IMR-90 (cell line): Measurements from ENCODE around the gene CNTRL. TPM values are rescaled to one million over a fixed set of nuclear protein-coding genes. Genes with fewer than 3 reads are reported as not detected.
A peak's percentile ranks its signal among the peaks of the same experiment; 100 is the strongest.

Experiments
- ATAC-seq: fragments of 200-7000 bp; cut with Tn5 transposase; 2 replicates; pipeline ENCODE4 v1.9.1; 2020; ENCODE audit warnings: low read depth, mild to moderate bottlenecking, moderate library complexity
- BruUV-seq: library from RNA; stranded (reverse); fragments of 400-500 nt; replicated peaks from 2 replicates; lab custom pipeline; 2021; lab: Mats Ljungman, UMichigan
- CTCF ChIA-PET: fragments of 300-600 bp; formaldehyde crosslinking; extraction: SDS; loops from one replicate; lab custom pipeline; 2021; ENCODE audit warnings: antibody characterized with exemption; lab: Yijun Ruan, JAX
- POLR2A ChIA-PET: fragments of 300-600 bp; sonication (Branson Sonifier 250); formaldehyde crosslinking; loops from one replicate; lab custom pipeline; 2022; ENCODE audit warnings: antibody characterized with exemption; ENCODE audit not compliant: unreplicated experiment; lab: Charles Lee
- DNase-seq: peaks from one replicate; pipeline ENCODE4 v3.0.0; 2013
- H2AFZ ChIP-seq: replicated peaks from 2 replicates; pipeline ENCODE3; 2013; ENCODE audit warnings: low read length, mild to moderate bottlenecking; ENCODE audit not compliant: poor library complexity
- H2AK5ac ChIP-seq: 2 replicates; pipeline ENCODE4 v1.6.1; 2013; ENCODE audit warnings: low read depth, low read length, inconsistent platforms
- H2AK9ac ChIP-seq: replicated peaks from 2 replicates; pipeline ENCODE3; 2013; ENCODE audit warnings: mild to moderate bottlenecking, low read depth, low read length, moderate library complexity; ENCODE audit not compliant: poor library complexity
- H2BK120ac ChIP-seq: 2 replicates; pipeline ENCODE4 v1.6.1; 2013; ENCODE audit warnings: low read depth, low read length, inconsistent platforms
- H2BK15ac ChIP-seq: 3 replicates; pipeline ENCODE4 v1.6.1; 2013; ENCODE audit warnings: low read depth, low read length, inconsistent platforms
- H2BK20ac ChIP-seq: 2 replicates; pipeline ENCODE4 v1.6.1; 2013; ENCODE audit warnings: low read depth, mild to moderate bottlenecking, inconsistent platforms, low read length, moderate library complexity
- H2BK5ac ChIP-seq: 2 replicates; pipeline ENCODE4 v1.6.1; 2013; ENCODE audit warnings: mild to moderate bottlenecking, low read depth, low read length, inconsistent platforms; ENCODE audit not compliant: poor library complexity, severe bottlenecking
- H3K14ac ChIP-seq: replicated peaks from 2 replicates; pipeline ENCODE4 v1.6.1; 2013; ENCODE audit warnings: low read depth, low read length, inconsistent platforms
- H3K18ac ChIP-seq: 2 replicates; pipeline ENCODE4 v1.6.1; 2013; ENCODE audit warnings: low read depth, low read length, control low read depth
- H3K23ac ChIP-seq: 2 replicates; pipeline ENCODE4 v1.6.1; 2013; ENCODE audit warnings: low read depth, low read length, inconsistent platforms
- H3K27ac ChIP-seq: 2 replicates; pipeline ENCODE4 v1.5.1; 2013; ENCODE audit warnings: mild to moderate bottlenecking, control low read depth, low read length; ENCODE audit not compliant: insufficient read depth
- H3K27me3 ChIP-seq: 2 replicates; pipeline ENCODE4 v1.6.1; 2013; ENCODE audit warnings: low read length; ENCODE audit not compliant: control insufficient read depth, insufficient read depth
- H3K36me3 ChIP-seq: 2 replicates; pipeline ENCODE4 v1.6.1; 2013; ENCODE audit warnings: low read length, mixed read lengths; ENCODE audit not compliant: control insufficient read depth, insufficient read depth
- H3K4ac ChIP-seq: 2 replicates; pipeline ENCODE4 v1.6.1; 2013; ENCODE audit warnings: low read depth, low read length, inconsistent platforms
- H3K4me1 ChIP-seq: 2 replicates; pipeline ENCODE4 v1.6.1; 2013; ENCODE audit warnings: low read length, mixed read lengths; ENCODE audit not compliant: control insufficient read depth, insufficient read depth
- H3K4me2 ChIP-seq: 2 replicates; pipeline ENCODE4 v1.6.1; 2013; ENCODE audit warnings: low read depth, mild to moderate bottlenecking, control low read depth, low read length, moderate library complexity
- H3K4me3 ChIP-seq: 2 replicates; pipeline ENCODE4 v1.5.1; 2013; ENCODE audit warnings: low read depth, mild to moderate bottlenecking, control low read depth, low read length, moderate library complexity; ENCODE audit not compliant: insufficient read depth
- H3K56ac ChIP-seq: 2 replicates; pipeline ENCODE4 v1.6.1; 2013; ENCODE audit warnings: low read length, inconsistent platforms; ENCODE audit not compliant: insufficient read depth; ENCODE audit errors: extremely low read depth
- H3K79me1 ChIP-seq, 2 experiments: 2 replicates each; pipeline ENCODE4 v1.6.1; 2013; ENCODE audit warnings: low read length in 2 of 2, inconsistent platforms in 1 of 2, low read depth in 1 of 2
- H3K9ac ChIP-seq: 2 replicates; pipeline ENCODE4 v1.6.1; 2013; ENCODE audit warnings: low read depth, low read length, control low read depth
- H3K9me1 ChIP-seq: 2 replicates; pipeline ENCODE4 v1.6.1; 2013; ENCODE audit warnings: low read length, inconsistent platforms; ENCODE audit not compliant: insufficient read depth
- H3K9me3 ChIP-seq: 2 replicates; pipeline ENCODE4 v1.6.1; 2013; ENCODE audit warnings: low read length; ENCODE audit not compliant: control insufficient read depth, insufficient read depth
- H4K20me1 ChIP-seq: 2 replicates; pipeline ENCODE4 v1.6.1; 2013; ENCODE audit warnings: low read length, inconsistent platforms; ENCODE audit not compliant: insufficient read depth
- H4K5ac ChIP-seq: 2 replicates; pipeline ENCODE4 v1.6.1; 2013; ENCODE audit warnings: mild to moderate bottlenecking, low read depth, low read length, control low read depth
- H4K8ac ChIP-seq, 2 experiments: 2 replicates each; pipeline ENCODE4 v1.6.1; 2013; ENCODE audit warnings: low read depth in 2 of 2, low read length in 2 of 2, control low read depth in 1 of 2, inconsistent platforms in 1 of 2
- H4K91ac ChIP-seq: 2 replicates; pipeline ENCODE4 v1.6.1; 2013; ENCODE audit warnings: low read depth, low read length, inconsistent platforms; ENCODE audit not compliant: insufficient read depth
- BHLHE40 ChIP-seq: fragments of 150-350 bp; IDR thresholded peaks from 2 replicates; pipeline ENCODE4 v1.6.1; 2016; ENCODE audit warnings: mild to moderate bottlenecking, low read depth, low read length
- CEBPB ChIP-seq: IDR thresholded peaks from 2 replicates; pipeline ENCODE4 v1.6.1; 2012; ENCODE audit warnings: low read depth, low read length, improper control_type of control experiment
- CHD1 ChIP-seq: IDR thresholded peaks from 2 replicates; pipeline ENCODE4 v1.6.1; 2012; ENCODE audit warnings: low read depth, low read length, improper control_type of control experiment
- CTCF ChIP-seq: conservative IDR thresholded peaks from 2 replicates; pipeline ENCODE4 v1.5.1; 2012; ENCODE audit warnings: mild to moderate bottlenecking, low read depth, low read length, improper control_type of control experiment
- ELK1 ChIP-seq: fragments of 150-350 bp; IDR thresholded peaks from 2 replicates; pipeline ENCODE4 v1.6.1; 2016; ENCODE audit warnings: low read depth, mild to moderate bottlenecking, low read length, moderate library complexity, borderline replicate concordance
- FOS ChIP-seq: fragments of 150-350 bp; IDR thresholded peaks from 2 replicates; pipeline ENCODE4 v1.6.1; 2016; ENCODE audit warnings: low read depth, low read length
- MAFK ChIP-seq: IDR thresholded peaks from 2 replicates; pipeline ENCODE4 v1.6.1; 2012; ENCODE audit warnings: low read depth, low read length, improper control_type of control experiment
- MXI1 ChIP-seq: IDR thresholded peaks from 2 replicates; pipeline ENCODE4 v1.6.1; 2012; ENCODE audit warnings: low read depth, mild to moderate bottlenecking, low read length, moderate library complexity, borderline replicate concordance
- POLR2A ChIP-seq: IDR thresholded peaks from 2 replicates; pipeline ENCODE4 v1.6.1; 2012; ENCODE audit warnings: mild to moderate bottlenecking, low read depth, low read length
- RAD21 ChIP-seq: IDR thresholded peaks from 2 replicates; pipeline ENCODE4 v1.6.1; 2012; ENCODE audit warnings: low read length, improper control_type of control experiment
- RCOR1 ChIP-seq: IDR thresholded peaks from 2 replicates; pipeline ENCODE4 v1.6.1; 2012; ENCODE audit warnings: mild to moderate bottlenecking, low read length, improper control_type of control experiment; ENCODE audit not compliant: insufficient replicate concordance
- RFX5 ChIP-seq: IDR thresholded peaks from 2 replicates; pipeline ENCODE4 v1.8.0; 2012; ENCODE audit warnings: low read depth, mild to moderate bottlenecking, low read length, moderate library complexity
- SMC3 ChIP-seq: fragments of 150-350 bp; IDR thresholded peaks from 2 replicates; pipeline ENCODE4 v1.6.1; 2016; ENCODE audit warnings: low read depth, mild to moderate bottlenecking, antibody characterized with exemption, low read length, moderate library complexity
- USF2 ChIP-seq: fragments of 150-350 bp; IDR thresholded peaks from 2 replicates; pipeline ENCODE4 v1.6.1; 2017; ENCODE audit warnings: mild to moderate bottlenecking, antibody characterized with exemption, low read length, low read depth
- WGBS, 2 experiments: methylation state at CpG; one replicate each; pipeline versions ENCODE4 v1.1.5 to v1.1.7; 2013; ENCODE audit warnings: missing lambda C conversion rate in 2 of 2; ENCODE audit not compliant: insufficient read length in 1 of 2; ENCODE audit errors: extremely low coverage in 2 of 2; 5-methylcytosine and 5-hydroxymethylcytosine counted together
- dilution Hi-C: fragments of 300-500 bp; cut with HindIII; formaldehyde crosslinking; loops from one replicate; pipeline ENCODE4 v1.14.3; 2018; ENCODE audit warnings: low sequenced_read_pairs; ENCODE audit not compliant: unreplicated experiment
- in situ Hi-C: fragments of 300-500 bp; cut with MboI; formaldehyde crosslinking; loops from 3 replicates; pipeline ENCODE4 v1.14.3; 2019; ENCODE audit warnings: low sequenced_read_pairs, inconsistent platforms, mixed read lengths
- intact Hi-C: fragments of 100-400 bp; cut with micrococcal nuclease; formaldehyde crosslinking; loops from 2 replicates; pipeline ENCODE4 v1.10.0; 2022
- polyA plus RNA-seq, 3 experiments: library from polyadenylated mRNA; depleted of rRNA; stranded (reverse); fragments of >200 nt; gene quantifications; 2 replicates each; pipeline ENCODE4 v1.2.3, GENCODE V29; 2012; ENCODE audit warnings: low replicate concordance in 1 of 3
- total RNA-seq: library from RNA; depleted of rRNA; stranded (reverse); fragments of >200 nt; gene quantifications from 2 replicates; pipeline ENCODE4 v1.2.3, GENCODE V29; 2012

Gene CNTRL
- total and polyA plus RNA-seq, 2 of the 4 experiments (the other 2 are of a cell fraction), result 4.5 to 7.3 TPM

DNA sequence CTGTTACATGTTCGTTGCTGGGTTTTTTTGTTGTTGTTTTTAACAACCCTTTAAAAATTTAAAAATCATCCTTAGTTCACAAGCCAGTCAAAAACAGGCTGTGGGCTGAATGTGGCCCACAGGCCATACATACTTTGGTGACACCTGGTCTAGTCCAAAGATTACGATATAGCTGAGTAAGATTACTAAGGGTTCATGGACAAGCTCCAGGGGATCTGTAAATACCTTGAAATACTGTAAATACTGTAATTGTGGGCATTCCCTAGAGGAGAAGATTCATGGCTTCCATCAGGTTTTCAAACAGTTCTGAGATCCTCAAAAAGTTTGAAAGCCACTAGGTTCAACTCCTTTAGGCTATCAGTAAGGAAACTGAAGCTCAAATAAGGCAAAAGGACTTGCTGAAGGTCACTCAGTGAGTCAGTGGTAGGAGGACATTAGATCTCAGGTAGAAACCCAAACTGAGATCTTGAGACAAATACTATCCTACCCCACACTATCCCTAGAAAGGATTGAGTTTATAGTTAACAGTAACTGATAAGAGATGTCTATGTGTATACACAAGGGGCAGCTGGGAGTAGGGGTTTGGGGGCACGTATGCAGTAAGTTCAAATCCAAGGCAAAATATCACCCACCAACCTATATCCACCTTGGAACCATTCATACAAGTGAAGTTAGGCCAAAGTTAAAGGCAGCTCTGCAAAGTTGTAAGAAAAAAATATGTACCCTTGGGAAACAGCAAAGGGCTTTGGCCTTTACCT is 109.1 kb downstream of the CNTRL start:
- ChIA-PET CTCF (interaction anchor here (1.1 kb wide), 1 partner anchor 15 kb away, joined by 3 read pairs; no protein-coding TSS in a partner anchor), POLR2A (no interaction called here)
- H2AFZ ChIP-seq, result no peak overlapping the region
- no peak overlapping the region for H3K9ac ChIP-seq
- BruUV-seq, result no TSS peak
- no peak overlapping the region for H4K8ac ChIP-seq
- peaks cover 14% of the 10 kb centered on the region for H3K4me1 ChIP-seq
- H3K9me3 ChIP-seq, result no peaks in the 10 kb centered on the region
- H2AK9ac ChIP-seq, result no peak overlapping the region
- intact Hi-C loops (loop anchor here (2.0 kb wide), 1 partner anchor 15 kb away; no protein-coding TSS in a partner anchor), in situ Hi-C loops (no loop called here), dilution Hi-C loops (no loop called here)
- no peak overlapping the region for H2BK120ac ChIP-seq
- H2BK20ac ChIP-seq, result no peak overlapping the region
- H4K91ac ChIP-seq, result no peak overlapping the region
- DNase-seq, result no peak
- no peak overlapping the region for H3K4ac ChIP-seq
- TF ChIP-seq SMC3, result no peak
- no peak for TF ChIP-seq CEBPB
- no peak for TF ChIP-seq FOS
- no peak for TF ChIP-seq BHLHE40
- TF ChIP-seq CTCF, result no peak
- TF ChIP-seq MAFK, result no peak
- no peak for TF ChIP-seq POLR2A
- no peak for TF ChIP-seq ELK1
- TF ChIP-seq RAD21, result no peak
- TF ChIP-seq MXI1, result no peak
- no peak for TF ChIP-seq RFX5
- no peak for TF ChIP-seq CHD1
- no peak for TF ChIP-seq USF2
- no peak for TF ChIP-seq RCOR1
- no CpG with 5 or more reads among the region's 3 CpGs for WGBS, 2 experiments
- H3K4me2 ChIP-seq, result no peak overlapping the region
- no peak for ATAC-seq
- H2BK5ac ChIP-seq, result peak overlapping the region; percentile 40
- H3K27ac ChIP-seq, result no peak overlapping the region
- no peaks in the 10 kb centered on the region for H3K27me3 ChIP-seq
- H3K79me1 ChIP-seq, result peaks cover 28 to 77% of the 10 kb centered on the region in 2 experiments
- H3K56ac ChIP-seq, result no peak overlapping the region
- peaks cover 6% of the 10 kb centered on the region for H3K9me1 ChIP-seq
- H3K23ac ChIP-seq, result 0 out of 2 replicates have a peak overlapping the region, but pooled peaks have one; percentile 58
- H4K20me1 ChIP-seq, result peaks cover 56% of the 10 kb centered on the region
- H3K36me3 ChIP-seq, result peaks cover 17% of the 10 kb centered on the region
- no peak overlapping the region for H2BK15ac ChIP-seq
- no peak overlapping the region for H3K14ac ChIP-seq
- H3K18ac ChIP-seq, result no peak overlapping the region
- H3K4me3 ChIP-seq, result no peak overlapping the region
- no peak overlapping the region for H4K5ac ChIP-seq
- no peak overlapping the region for H2AK5ac ChIP-seq
